B cell (primary cell): ENCODE data around the gene PIP4K2A. TPM values are rescaled to one million over a fixed set of nuclear protein-coding genes. Genes with fewer than 3 reads are reported as not detected.

Source experiments
- ATAC-seq: fragments of 200-7000 bp; cut with Tn5 transposase; one replicate; pipeline ENCODE4 v1.10.0; 2021; ENCODE audit warnings: low read depth, mild to moderate bottlenecking, moderate number of reproducible peaks, moderate library complexity
- CTCF ChIA-PET: fragments of 350-600 bp; sonication (Branson Sonifier 250); formaldehyde crosslinking; loops from one replicate; lab custom pipeline; 2021; ENCODE audit warnings: antibody characterized with exemption, inconsistent platforms; lab: Charles Lee
- POLR2A ChIA-PET: fragments of 350-600 bp; sonication (Branson Sonifier 250); formaldehyde crosslinking; loops from one replicate; lab custom pipeline; 2021; ENCODE audit warnings: antibody characterized with exemption; lab: Charles Lee
- DNase-seq: peaks from one replicate; pipeline ENCODE4 v3.0.0; 2013
- H2AFZ ChIP-seq: 2 replicates; pipeline ENCODE4 v1.6.1; 2012; ENCODE audit warnings: mild to moderate bottlenecking, low read depth, low read length; ENCODE audit not compliant: insufficient read depth, poor library complexity, severe bottlenecking
- H3K27ac ChIP-seq, 2 donors: 1 replicate in 1 of 2; 2 replicates in 1 of 2; pipeline ENCODE4 v1.5.1; 2012 to 2013; ENCODE audit warnings: low read length in 2 of 2, mild to moderate bottlenecking in 2 of 2, moderate library complexity in 1 of 2
- H3K27me3 ChIP-seq, 4 experiments: fragments of 200-600 bp in 1 of 4; sonication (generic) in 1 of 4; replicated peaks in 1 of 4; 1 replicate in 2 of 4; 2 replicates in 2 of 4; pipeline versions ENCODE4 v1.6.1 to v1.7.0; 2013 to 2016; ENCODE audit warnings: low read length in 3 of 4, mild to moderate bottlenecking in 2 of 4, mixed read lengths in 1 of 4, moderate library complexity in 1 of 4; ENCODE audit not compliant: insufficient read depth in 4 of 4, control insufficient read depth in 3 of 4; ENCODE audit errors: control extremely low read depth in 1 of 4
- H3K36me3 ChIP-seq, 2 experiments: replicated peaks in 1 of 2; 1 replicate in 1 of 2; 2 replicates in 1 of 2; pipeline versions ENCODE4 v1.6.1 to v1.7.1; 2013; ENCODE audit warnings: low read length in 1 of 2; ENCODE audit not compliant: insufficient read depth in 2 of 2, control insufficient read depth in 1 of 2; ENCODE audit errors: control extremely low read depth in 1 of 2, extremely low read depth in 1 of 2
- H3K4me1 ChIP-seq, 2 donors: fragments of 200-600 bp in 1 of 2; sonication (generic) in 1 of 2; 1 replicate in 1 of 2; 2 replicates in 1 of 2; pipeline versions ENCODE4 v1.5.1 to v1.6.1; 2013 to 2017; ENCODE audit warnings: low read length in 2 of 2; ENCODE audit not compliant: control insufficient read depth in 2 of 2, insufficient read depth in 2 of 2
- H3K4me2 ChIP-seq: replicated peaks from 2 replicates; pipeline ENCODE3; 2012; ENCODE audit warnings: mild to moderate bottlenecking, low read depth, low read length; ENCODE audit not compliant: poor library complexity, severe bottlenecking
- H3K4me3 ChIP-seq, 5 experiments: fragments of 200-600 bp in 1 of 5; sonication (generic) in 1 of 5; 1 replicate in 3 of 5; 2 replicates in 2 of 5; pipeline versions ENCODE4 v1.5.1 to v1.7.0; 2011 to 2016; ENCODE audit warnings: low read length in 4 of 5, mild to moderate bottlenecking in 4 of 5, low read depth in 2 of 5, control low read depth in 1 of 5, moderate library complexity in 1 of 5; ENCODE audit not compliant: insufficient read depth in 1 of 5; ENCODE audit errors: control extremely low read depth in 1 of 5, extremely low read depth in 1 of 5
- H3K79me2 ChIP-seq: fragments of 200-600 bp; sonication (generic); one replicate; pipeline ENCODE4 v1.6.0; 2016; ENCODE audit warnings: low read length; ENCODE audit not compliant: control insufficient read depth, insufficient read depth
- H3K9ac ChIP-seq: fragments of 200-600 bp; sonication (generic); 2 replicates; pipeline ENCODE4 v1.6.1; 2017; ENCODE audit warnings: mild to moderate bottlenecking, low read length, moderate library complexity
- H3K9me3 ChIP-seq, 3 donors: one replicate each; pipeline versions ENCODE4 v1.6.1 to v1.7.1; 2013; ENCODE audit warnings: low read length in 2 of 3; ENCODE audit not compliant: control insufficient read depth in 2 of 3, insufficient read depth in 1 of 3; ENCODE audit errors: control extremely low read depth in 1 of 3
- H4K20me1 ChIP-seq: 2 replicates; pipeline ENCODE4 v1.6.0; 2012; ENCODE audit warnings: mild to moderate bottlenecking, low read length; ENCODE audit not compliant: insufficient read depth, control insufficient read depth, poor library complexity, severe bottlenecking
- H3K27ac Mint-ChIP-seq: one replicate; pipeline ENCODE4 v1.8.0; 2021; ENCODE audit warnings: mixed read lengths
- H3K27me3 Mint-ChIP-seq: one replicate; pipeline ENCODE4 v1.8.0; 2021; ENCODE audit warnings: mixed read lengths
- H3K4me1 Mint-ChIP-seq: one replicate; pipeline ENCODE4 v1.8.0; 2021; ENCODE audit warnings: mixed read lengths
- H3K4me3 Mint-ChIP-seq: one replicate; pipeline ENCODE4 v1.8.0; 2021; ENCODE audit warnings: mixed read lengths
- H3K9me3 Mint-ChIP-seq: one replicate; pipeline ENCODE4 v1.8.0; 2022; ENCODE audit warnings: mixed read lengths; ENCODE audit not compliant: insufficient read depth
- CTCF ChIP-seq: fragments of 200-600 bp; IDR thresholded peaks from one replicate; pipeline ENCODE4 v1.8.0; 2022; ENCODE audit warnings: antibody characterized with exemption, mild to moderate bottlenecking
- EZH2 ChIP-seq: IDR thresholded peaks from 2 replicates; pipeline ENCODE4 v1.6.1; 2012; ENCODE audit warnings: borderline replicate concordance, low read depth, mild to moderate bottlenecking, moderate library complexity, low read length; ENCODE audit not compliant: insufficient read depth, poor library complexity, severe bottlenecking
- WGBS: methylation state at CpG from one replicate; pipeline ENCODE4 v1.1.5; 2013; ENCODE audit warnings: missing lambda C conversion rate; ENCODE audit not compliant: insufficient coverage; 5-methylcytosine and 5-hydroxymethylcytosine counted together
- intact Hi-C: fragments of 100-400 bp; cut with micrococcal nuclease; formaldehyde crosslinking; loops from one replicate; pipeline ENCODE4 v1.10.0; 2022
- polyA plus RNA-seq: library from polyadenylated mRNA; depleted of rRNA; stranded (reverse); fragments of >200 nt; gene quantifications from 2 replicates; pipeline ENCODE4 v1.2.3, GENCODE V29; 2012
- total RNA-seq, 2 donors: library from RNA; stranded (reverse); fragments of 120-200 nt in 1 of 2; gene quantifications; 1 replicate in 1 of 2; 2 replicates in 1 of 2; pipeline versions ENCODE4 v1.2.3 to v1.2.4, GENCODE V29; 2013 to 2022

Gene PIP4K2A
- total and polyA plus RNA-seq, 2 donors (not counting 1 experiment from before 2014, with no cell fraction given): 21.8 to 103 TPM

- Histone ChIP-seq H3K4me2 (no peak overlapping the region), H3K4me1 (peaks cover 52% of the 10 kb centered on the region in 2 donors), H3K4me3 (no peak overlapping the region), H3K9ac (no peak overlapping the region), H3K79me2 (peaks cover 96% of the 10 kb centered on the region), H2AFZ (no peak overlapping the region), H3K27ac (peak overlapping the region in 1 of 2 donors; percentile 30), H3K36me3 (peaks cover 0 to 3% of the 10 kb centered on the region in 2 experiments), H3K27me3 (no peaks in the 10 kb centered on the region), H4K20me1 (no peaks in the 10 kb centered on the region), H3K9me3 (peaks cover 0 to 5% (median 0%) of the 10 kb centered on the region in 3 donors)
- CTCF ChIA-PET: interaction anchor here (2.4 kb wide), 1 partner anchor 9 kb away, joined by 8 read pairs; no protein-coding TSS in a partner anchor
- Mint-ChIP-seq H3K9me3 (no peaks in the 10 kb centered on the region), H3K27ac (peak overlapping the region; percentile 80), H3K4me1 (peaks cover 91% of the 10 kb centered on the region), H3K27me3 (no peaks in the 10 kb centered on the region), H3K4me3 (no peak overlapping the region)
- intact Hi-C loops: no loop called here
- no peak for TF ChIP-seq CTCF
- no peak for TF ChIP-seq EZH2
- 69% methylated on average over 6 of the region's 8 CpGs for WGBS
- DNase-seq: no peak
- POLR2A ChIA-PET: interaction anchor here (1.3 kb wide), 2 partner anchors 10 kb away, joined by 4 read pairs; no protein-coding TSS in a partner anchor
- ATAC-seq: no peak
Measured at GRCh38 chr10:22620140-22620857, 94.1 kb downstream of the PIP4K2A start.

- ChIA-PET POLR2A (interaction anchor here (1.0 to 1.3 kb wide), 2 partner anchors 11 to 18 kb away, joined by 3 to 4 read pairs; no protein-coding TSS in a partner anchor), CTCF (interaction anchor here (0.7 to 2.4 kb wide), 4 partner anchors 11 to 64 kb away, joined by 3 to 11 read pairs (median 6); no protein-coding TSS in a partner anchor)
- Histone ChIP-seq H4K20me1 (no peaks in the 10 kb centered on the region), H3K79me2 (peaks cover 94% of the 10 kb centered on the region), H3K36me3 (peaks cover 0 to 3% of the 10 kb centered on the region in 2 experiments), H3K4me1 (peaks cover 59 to 64% of the 10 kb centered on the region in 2 donors), H3K27me3 (no peaks in the 10 kb centered on the region), H3K4me3 (no peak overlapping the region), H2AFZ (no peak overlapping the region), H3K27ac (no peak overlapping the region), H3K9me3 (peaks cover 0 to 5% (median 0%) of the 10 kb centered on the region in 3 donors), H3K9ac (no peak overlapping the region), H3K4me2 (no peak overlapping the region)
- WGBS: no CpG with 5 or more reads among the region's 2 CpGs
- H3K4me1 Mint-ChIP-seq: peaks cover 92% of the 10 kb centered on the region
- TF ChIP-seq CTCF (no peak), EZH2 (no peak)
- no peaks in the 10 kb centered on the region for H3K9me3 Mint-ChIP-seq
- intact Hi-C loops: loop anchor here (5.0 kb wide), 1 partner anchor 33 kb away; no protein-coding TSS in a partner anchor
- no peak overlapping the region for H3K27ac Mint-ChIP-seq
- H3K27me3 Mint-ChIP-seq: no peaks in the 10 kb centered on the region
- ATAC-seq: no peak
- DNase-seq: no peak
- H3K4me3 Mint-ChIP-seq: no peak overlapping the region
Measured at GRCh38 chr10:22619101-22619500, 95.3 kb downstream of the PIP4K2A start.
